OCI-LY1 (cell line): Measurements from ENCODE around the gene PIAS4.

Experiments
- CTCF ChIP-seq: fragments of 200-600 bp; sonication (generic), shearing (Covaris generic); IDR thresholded peaks from 2 replicates; pipeline ENCODE4 v1.5.1; 2017; ENCODE audit warnings: mild to moderate bottlenecking, antibody characterized with exemption, low read length, moderate library complexity, mixed read lengths
- EZH2 ChIP-seq: fragments of 200-600 bp; sonication (generic), shearing (Covaris generic); IDR thresholded peaks from 2 replicates; pipeline ENCODE4 v1.8.0; 2017; ENCODE audit warnings: borderline replicate concordance, mixed run types, mild to moderate bottlenecking, antibody characterized with exemption, low read length, moderate library complexity, mixed read lengths

- TF ChIP-seq CTCF (no peak), EZH2 (no peak)
Observed at GRCh38 chr19:4061683-4062418, 54.3 kb downstream of the PIAS4 start.
